Kidney (tissue), 14 donors: Measurements from ENCODE around the gene ABCG2. TPM values are rescaled to one million over a fixed set of nuclear protein-coding genes. Genes with fewer than 3 reads are reported as not detected.
"Not testable (repeated sequence)": the region's sequence is repeated elsewhere in the genome, so short reads cannot be mapped to it uniquely, and the experiment has no call there.

ENCODE experiments used
- DNase-seq, 5 donors: peaks; one replicate each; pipeline ENCODE4 v3.0.0-alpha.2; 2013 to 2020
- FAIRE-seq: peaks from 2 replicates; lab custom pipeline; 2012; peaks lifted over from hg19 to GRCh38; lab: Jason Lieb, UNC
- H3K27ac ChIP-seq, 2 donors: one replicate each; pipeline ENCODE4 v1.7.0; 2013; ENCODE audit warnings: low read depth in 2 of 2, low read length in 2 of 2, inconsistent platforms in 1 of 2
- H3K27me3 ChIP-seq: one replicate; pipeline ENCODE4 v1.7.1; 2013; ENCODE audit warnings: low read length, inconsistent platforms; ENCODE audit not compliant: control insufficient read depth, insufficient read depth
- H3K36me3 ChIP-seq, 3 donors: one replicate each; pipeline versions ENCODE4 v1.7.0 to v1.7.1; 2013; ENCODE audit warnings: low read length in 3 of 3, control low read depth in 1 of 3, inconsistent platforms in 1 of 3; ENCODE audit not compliant: insufficient read depth in 3 of 3, control insufficient read depth in 2 of 3
- H3K4me1 ChIP-seq, 3 donors: one replicate each; pipeline versions ENCODE4 v1.7.0 to v1.7.1; 2013; ENCODE audit warnings: low read length in 3 of 3, inconsistent platforms in 1 of 3, low read depth in 1 of 3; ENCODE audit not compliant: control insufficient read depth in 2 of 3, insufficient read depth in 2 of 3
- H3K4me3 ChIP-seq, 3 donors: one replicate each; pipeline versions ENCODE4 v1.7.0 to v1.8.1; 2013; ENCODE audit warnings: low read length in 3 of 3, control low read depth in 1 of 3, inconsistent platforms in 1 of 3
- H3K9ac ChIP-seq, 3 donors: one replicate each; pipeline versions ENCODE4 v1.7.0 to v1.7.1; 2013; ENCODE audit warnings: low read length in 3 of 3, control low read depth in 1 of 3, inconsistent platforms in 1 of 3
- H3K9me3 ChIP-seq, 3 donors: one replicate each; pipeline versions ENCODE4 v1.7.0 to v1.7.1; 2013; ENCODE audit warnings: low read length in 3 of 3, control low read depth in 1 of 3, inconsistent platforms in 1 of 3; ENCODE audit not compliant: control insufficient read depth in 2 of 3, insufficient read depth in 1 of 3
- intact Hi-C: fragments of 100-400 bp; cut with DNase I; formaldehyde crosslinking; loops from one replicate; pipeline ENCODE4 v1.11.1; 2022
- polyA plus RNA-seq: library from polyadenylated mRNA; stranded (reverse); fragments of 350-450 nt; fragmentation: Illumina TruSeq; extraction: RNeasy Lipid Tissue Mini Kit (QIAGEN cat#74804); gene quantifications from one replicate; pipeline ENCODE4 v1.2.3, GENCODE V29; 2014; ENCODE audit warnings: low read depth, low replicate concordance; ENCODE audit not compliant: insufficient read depth
- total RNA-seq: library from RNA; stranded (reverse); fragmentation: NEBNext Ultra II Directional; extraction: Animal tissue kit (Norgen Biotek cat#: 25700); gene quantifications from one replicate; pipeline ENCODE4 v1.2.1, GENCODE V29; 2021
- TF ChIP-seq, protein P1 (sequence below): IDR thresholded peaks from 3 replicates; pipeline ENCODE4 v1.5.1; 2012; ENCODE audit warnings: mild to moderate bottlenecking, moderate library complexity, borderline replicate concordance; ENCODE audit not compliant: insufficient read depth; ENCODE audit errors: extremely low read depth
- donor health status: control.
- donor health status: control.
- donor health status: control.
- donor health status: control.
- donor health status: control.
- donor health status: DM: yes; HTN: yes; CAD: no.
- donor health status: Normal renal cell carcinoma (clear cell type).

The ABCG2 gene
- total and polyA plus RNA-seq, 2 donors from 2014 or later: 1.5 to 4.7 TPM

DNA sequence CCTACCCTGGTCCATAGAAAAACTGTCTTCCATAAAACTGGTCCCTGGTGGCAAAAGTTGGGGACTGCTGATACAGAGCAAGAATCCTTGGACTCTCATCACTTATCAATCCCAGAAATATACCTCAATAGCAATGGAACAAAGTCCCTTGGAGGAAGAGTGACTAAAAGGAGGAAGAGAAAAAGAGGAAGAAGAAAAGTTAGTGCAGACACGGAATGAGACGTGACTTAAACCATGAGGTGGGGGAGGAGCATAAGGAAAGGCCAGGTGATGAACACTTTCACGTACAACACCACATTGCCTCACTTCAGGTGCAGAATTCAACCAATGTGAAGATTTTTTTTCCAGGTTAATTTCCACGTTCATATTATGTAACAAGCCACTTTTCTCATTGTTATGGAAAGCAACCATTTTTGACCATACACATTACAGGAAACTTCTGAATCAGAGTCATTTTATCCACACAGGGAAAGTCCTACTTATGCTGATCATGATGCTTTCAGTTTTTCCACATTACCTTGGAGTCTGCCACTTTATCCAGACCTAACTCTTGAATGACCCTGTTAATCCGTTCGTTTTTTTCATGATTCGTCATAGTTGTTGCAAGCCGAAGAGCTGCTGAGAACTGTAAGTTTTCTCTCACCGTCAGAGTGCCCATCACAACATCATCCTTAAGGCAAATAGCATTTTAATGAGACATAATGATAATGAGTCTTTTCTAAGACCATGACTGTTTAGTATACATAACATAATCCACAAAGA lies 27.7 kb downstream of the ABCG2 start:
- no peaks in the 10 kb centered on the region for H3K36me3 ChIP-seq
- intact Hi-C loops: no loop called here
- FAIRE-seq: no peak
- H3K9ac ChIP-seq: no peak overlapping the region
- no peaks in the 10 kb centered on the region for H3K9me3 ChIP-seq
- no peak overlapping the region for H3K4me3 ChIP-seq
- no peak for DNase-seq
- H3K4me1 ChIP-seq: no peaks in the 10 kb centered on the region
- no peak overlapping the region for H3K27ac ChIP-seq
- TF ChIP-seq, protein P1, sequence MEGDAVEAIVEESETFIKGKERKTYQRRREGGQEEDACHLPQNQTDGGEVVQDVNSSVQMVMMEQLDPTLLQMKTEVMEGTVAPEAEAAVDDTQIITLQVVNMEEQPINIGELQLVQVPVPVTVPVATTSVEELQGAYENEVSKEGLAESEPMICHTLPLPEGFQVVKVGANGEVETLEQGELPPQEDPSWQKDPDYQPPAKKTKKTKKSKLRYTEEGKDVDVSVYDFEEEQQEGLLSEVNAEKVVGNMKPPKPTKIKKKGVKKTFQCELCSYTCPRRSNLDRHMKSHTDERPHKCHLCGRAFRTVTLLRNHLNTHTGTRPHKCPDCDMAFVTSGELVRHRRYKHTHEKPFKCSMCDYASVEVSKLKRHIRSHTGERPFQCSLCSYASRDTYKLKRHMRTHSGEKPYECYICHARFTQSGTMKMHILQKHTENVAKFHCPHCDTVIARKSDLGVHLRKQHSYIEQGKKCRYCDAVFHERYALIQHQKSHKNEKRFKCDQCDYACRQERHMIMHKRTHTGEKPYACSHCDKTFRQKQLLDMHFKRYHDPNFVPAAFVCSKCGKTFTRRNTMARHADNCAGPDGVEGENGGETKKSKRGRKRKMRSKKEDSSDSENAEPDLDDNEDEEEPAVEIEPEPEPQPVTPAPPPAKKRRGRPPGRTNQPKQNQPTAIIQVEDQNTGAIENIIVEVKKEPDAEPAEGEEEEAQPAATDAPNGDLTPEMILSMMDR: no peak
- H3K27me3 ChIP-seq: no peaks in the 10 kb centered on the region

DNA sequence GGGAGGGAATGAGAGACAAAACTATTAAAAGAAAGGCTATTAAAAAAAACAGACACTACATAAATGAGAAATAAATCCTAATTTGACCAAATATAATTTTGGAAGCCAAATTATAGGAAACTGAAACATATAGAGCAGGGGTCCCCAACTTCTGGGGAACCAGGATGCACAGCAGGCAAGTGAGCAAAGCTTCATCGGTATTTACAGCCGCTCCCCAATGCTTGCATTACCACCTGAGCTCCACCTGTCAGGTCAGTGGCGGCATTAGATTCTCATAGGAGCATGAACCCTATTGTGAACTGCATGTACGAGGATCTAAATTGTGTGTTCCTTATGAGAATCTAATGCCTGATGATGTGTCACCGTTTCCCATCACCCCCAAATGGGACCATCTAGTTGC lies 28.4 kb downstream of the ABCG2 start:
- no peak for DNase-seq
- H3K4me3 ChIP-seq: no peak overlapping the region
- H3K4me1 ChIP-seq: no peaks in the 10 kb centered on the region
- H3K9ac ChIP-seq: no peak overlapping the region
- no peak overlapping the region for H3K27ac ChIP-seq
- no peaks in the 10 kb centered on the region for H3K36me3 ChIP-seq
- H3K27me3 ChIP-seq: no peaks in the 10 kb centered on the region
- H3K9me3 ChIP-seq: no peaks in the 10 kb centered on the region
- TF ChIP-seq, protein P1: no peak
- no peak for FAIRE-seq
- intact Hi-C loops: no loop called here

GRCh38 chr4:88122260-88122659 lies 36.2 kb downstream of the ABCG2 start:
- H3K27ac ChIP-seq, DNase-seq, H3K27me3 ChIP-seq, FAIRE-seq, intact Hi-C loops, H3K9me3 ChIP-seq, H3K36me3 ChIP-seq, H3K9ac ChIP-seq, H3K4me1 ChIP-seq, H3K4me3 ChIP-seq: not testable (repeated sequence)

- H3K4me1 ChIP-seq: no peaks in the 10 kb centered on the region
- H3K27me3 ChIP-seq: no peaks in the 10 kb centered on the region
- intact Hi-C loops: no loop called here
- TF ChIP-seq, protein P1: no peak
- H3K4me3 ChIP-seq: no peak overlapping the region
- no peak overlapping the region for H3K27ac ChIP-seq
- FAIRE-seq: no peak
- no peak for DNase-seq
- no peak overlapping the region for H3K9ac ChIP-seq
- H3K9me3 ChIP-seq: peaks cover 0 to 9% (median 6%) of the 10 kb centered on the region in 3 donors
- H3K36me3 ChIP-seq: no peaks in the 10 kb centered on the region
These were observed 38.5 kb downstream of the ABCG2 start for GRCh38 chr4:88119943-88120342.
